Endothelial cell (in vitro differentiated cells): ENCODE data around the gene GTPBP10. TPM values are rescaled to one million over a fixed set of nuclear protein-coding genes. Genes with fewer than 3 reads are reported as not detected.

Source experiments
- DNase-seq: peaks from one replicate; pipeline ENCODE4 v3.0.0; 2021; ENCODE audit warnings: low spot score
- H3K27ac Mint-ChIP-seq: one replicate; pipeline ENCODE4 v1.8.0; 2021; ENCODE audit warnings: mixed read lengths, inconsistent platforms; ENCODE audit not compliant: unreplicated experiment
- H3K27me3 Mint-ChIP-seq: one replicate; pipeline ENCODE4 v1.8.0; 2021; ENCODE audit warnings: mild to moderate bottlenecking, moderate library complexity, mixed read lengths, inconsistent platforms; ENCODE audit not compliant: unreplicated experiment
- H3K36me3 Mint-ChIP-seq: one replicate; pipeline ENCODE4 v1.8.0; 2021; ENCODE audit warnings: mild to moderate bottlenecking, low read depth, mixed read lengths, inconsistent platforms; ENCODE audit not compliant: unreplicated experiment
- H3K4me1 Mint-ChIP-seq: one replicate; pipeline ENCODE4 v1.8.0; 2021; ENCODE audit warnings: mild to moderate bottlenecking, mixed read lengths, inconsistent platforms; ENCODE audit not compliant: unreplicated experiment
- H3K4me3 Mint-ChIP-seq: one replicate; pipeline ENCODE4 v1.8.0; 2021; ENCODE audit warnings: mild to moderate bottlenecking, mixed read lengths, inconsistent platforms; ENCODE audit not compliant: unreplicated experiment
- H3K9me3 Mint-ChIP-seq: one replicate; pipeline ENCODE4 v1.8.0; 2021; ENCODE audit warnings: mixed read lengths, inconsistent platforms; ENCODE audit not compliant: unreplicated experiment
- CTCF ChIP-seq: fragments of 200-600 bp; sonication (generic); IDR thresholded peaks from one replicate; pipeline ENCODE4 v1.5.0; 2021; ENCODE audit warnings: antibody characterized with exemption; ENCODE audit not compliant: unreplicated experiment
- total RNA-seq: library from RNA; stranded (reverse); fragmentation: NEBNext Ultra II Directional; extraction: Animal tissue kit (Norgen Biotek cat#: 25700); gene quantifications from one replicate; pipeline ENCODE4 v1.2.1, GENCODE V29; 2021; ENCODE audit not compliant: unreplicated experiment

Gene GTPBP10
- total RNA-seq, 1 donor from 2014 or later = 21.6 TPM

DNA sequence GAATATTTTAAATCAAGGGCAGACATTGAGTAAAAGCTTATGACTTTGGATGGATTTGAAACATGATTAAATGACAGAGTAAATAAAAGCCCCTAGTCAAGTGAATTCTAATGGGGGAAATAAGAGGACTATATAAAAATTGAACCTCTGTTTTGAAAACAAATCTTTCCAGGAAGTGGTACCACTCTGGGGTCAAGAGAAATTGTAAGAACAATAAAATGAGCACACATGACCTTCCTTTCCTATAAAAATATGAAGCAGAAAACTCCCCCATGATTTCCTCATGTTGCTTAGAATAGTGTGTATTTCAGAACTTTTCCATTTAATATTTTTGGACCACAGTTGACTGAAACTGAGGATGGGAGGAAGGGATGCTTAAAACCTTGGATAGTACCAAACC, 44.4 kb downstream of the GTPBP10 start:
- H3K27me3 Mint-ChIP-seq = peaks cover 1% of the 10 kb centered on the region
- no peak for TF ChIP-seq CTCF
- no peaks in the 10 kb centered on the region for H3K4me1 Mint-ChIP-seq
- no peak for DNase-seq
- H3K36me3 Mint-ChIP-seq = no peaks in the 10 kb centered on the region
- no peaks in the 10 kb centered on the region for H3K9me3 Mint-ChIP-seq
- no peak overlapping the region for H3K27ac Mint-ChIP-seq
- no peak overlapping the region for H3K4me3 Mint-ChIP-seq

- Mint-ChIP-seq H3K4me3 (no peak overlapping the region), H3K27ac (no peak overlapping the region), H3K27me3 (peaks cover 1% of the 10 kb centered on the region), H3K9me3 (no peaks in the 10 kb centered on the region), H3K4me1 (no peaks in the 10 kb centered on the region), H3K36me3 (no peaks in the 10 kb centered on the region)
- no peak for DNase-seq
- no peak for TF ChIP-seq CTCF
Observed at GRCh38 chr7:90391488-90391887, 45.0 kb downstream of the GTPBP10 start.

- H3K27ac Mint-ChIP-seq = no peak overlapping the region
- no peak overlapping the region for H3K4me3 Mint-ChIP-seq
- H3K4me1 Mint-ChIP-seq = no peaks in the 10 kb centered on the region
- H3K9me3 Mint-ChIP-seq = no peaks in the 10 kb centered on the region
- TF ChIP-seq CTCF = no peak
- no peaks in the 10 kb centered on the region for H3K27me3 Mint-ChIP-seq
- H3K36me3 Mint-ChIP-seq = no peaks in the 10 kb centered on the region
- DNase-seq = no peak
Observed at GRCh38 chr7:90396420-90396819, 49.9 kb downstream of the GTPBP10 start.

DNA sequence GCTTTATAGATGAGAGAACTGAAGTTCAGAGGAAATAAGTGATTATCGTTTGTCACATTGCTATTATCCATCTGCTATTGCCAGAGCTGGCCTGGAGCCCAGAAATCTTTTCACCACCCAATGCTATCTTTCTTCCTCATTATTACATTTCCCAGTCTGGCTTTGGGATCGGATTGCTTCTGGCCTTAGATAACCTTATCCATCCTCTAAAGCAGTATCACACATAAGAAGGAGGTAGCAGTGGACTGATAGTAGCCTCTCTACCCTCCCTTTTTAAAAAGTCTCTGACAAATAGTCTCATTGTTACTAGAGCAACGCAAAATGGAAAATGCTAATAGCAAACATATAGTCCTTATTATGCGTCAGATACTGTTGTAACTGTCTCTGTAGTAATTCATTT, 55.5 kb downstream of the GTPBP10 start:
- Mint-ChIP-seq H3K36me3 (no peaks in the 10 kb centered on the region), H3K27me3 (no peaks in the 10 kb centered on the region), H3K9me3 (no peaks in the 10 kb centered on the region), H3K27ac (no peak overlapping the region), H3K4me3 (no peak overlapping the region), H3K4me1 (peaks cover 3% of the 10 kb centered on the region)
- DNase-seq = no peak
- TF ChIP-seq CTCF = no peak

DNA sequence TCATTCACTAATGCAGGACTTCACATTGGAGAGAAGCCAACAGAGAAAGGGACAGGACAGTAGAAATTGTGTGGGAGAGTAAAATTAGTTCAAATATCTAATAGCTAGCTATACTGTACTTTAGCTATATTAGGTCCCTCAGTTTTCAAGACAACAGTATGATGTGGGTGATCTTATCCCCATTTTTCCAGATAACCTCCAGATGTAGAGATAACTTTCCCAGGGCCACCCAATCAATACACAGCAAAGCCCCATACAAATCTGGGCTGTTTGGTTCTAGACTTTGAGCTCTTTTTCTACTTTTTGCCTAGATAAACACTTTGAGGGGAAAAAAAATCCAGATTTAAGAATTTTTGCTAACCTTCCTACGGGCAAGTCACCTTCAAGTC, 56.3 kb downstream of the GTPBP10 start:
- no peaks in the 10 kb centered on the region for H3K27me3 Mint-ChIP-seq
- peak overlapping the region; percentile 90 for H3K27ac Mint-ChIP-seq
- H3K36me3 Mint-ChIP-seq = peaks cover 4% of the 10 kb centered on the region
- no peak for TF ChIP-seq CTCF
- peak overlapping the region; percentile 96 for H3K4me3 Mint-ChIP-seq
- H3K9me3 Mint-ChIP-seq = no peaks in the 10 kb centered on the region
- no peak for DNase-seq
- peaks cover 3% of the 10 kb centered on the region for H3K4me1 Mint-ChIP-seq
